GM12864 (cell line): ENCODE measurements around the gene ORMDL2.
"Not testable (repeated sequence)": the region's sequence is repeated elsewhere in the genome, so short reads cannot be mapped to it uniquely, and the experiment has no call there.

Source experiments
- DNase-seq: peaks from one replicate; pipeline ENCODE4 v3.0.0-alpha.2; 2011; ENCODE audit warnings: low read depth
- H3K4me3 ChIP-seq: 2 replicates; pipeline ENCODE4 v1.5.1; 2011; ENCODE audit warnings: mild to moderate bottlenecking, low read depth, low read length, control low read depth
- TF ChIP-seq, protein P1 (sequence below): IDR thresholded peaks from 2 replicates; pipeline ENCODE4 v1.5.1; 2011; ENCODE audit warnings: low read depth, mild to moderate bottlenecking, moderate library complexity, low read length, control low read depth, inconsistent platforms; ENCODE audit errors: missing control alignments

Gene ORMDL2

DNA sequence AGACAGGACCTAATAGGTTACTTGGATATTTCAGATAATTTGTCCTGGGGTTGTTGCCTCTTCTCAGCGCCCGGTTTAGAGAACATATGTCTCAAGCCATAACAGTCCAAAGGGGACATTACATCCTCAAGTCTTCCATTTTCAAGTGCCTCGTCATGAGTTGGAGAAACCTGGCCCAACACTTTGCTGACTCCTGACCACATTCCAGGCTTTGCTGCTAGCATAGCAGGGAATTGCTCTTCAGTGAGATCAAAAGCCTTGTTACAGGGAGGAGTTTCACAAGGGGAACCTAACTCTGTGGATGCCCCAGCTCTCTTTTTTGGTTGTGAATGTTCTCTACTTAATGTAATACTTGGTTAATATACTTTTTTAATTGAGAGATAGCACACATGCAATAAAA is 33.1 kb downstream of the ORMDL2 start:
- TF ChIP-seq, protein P1, sequence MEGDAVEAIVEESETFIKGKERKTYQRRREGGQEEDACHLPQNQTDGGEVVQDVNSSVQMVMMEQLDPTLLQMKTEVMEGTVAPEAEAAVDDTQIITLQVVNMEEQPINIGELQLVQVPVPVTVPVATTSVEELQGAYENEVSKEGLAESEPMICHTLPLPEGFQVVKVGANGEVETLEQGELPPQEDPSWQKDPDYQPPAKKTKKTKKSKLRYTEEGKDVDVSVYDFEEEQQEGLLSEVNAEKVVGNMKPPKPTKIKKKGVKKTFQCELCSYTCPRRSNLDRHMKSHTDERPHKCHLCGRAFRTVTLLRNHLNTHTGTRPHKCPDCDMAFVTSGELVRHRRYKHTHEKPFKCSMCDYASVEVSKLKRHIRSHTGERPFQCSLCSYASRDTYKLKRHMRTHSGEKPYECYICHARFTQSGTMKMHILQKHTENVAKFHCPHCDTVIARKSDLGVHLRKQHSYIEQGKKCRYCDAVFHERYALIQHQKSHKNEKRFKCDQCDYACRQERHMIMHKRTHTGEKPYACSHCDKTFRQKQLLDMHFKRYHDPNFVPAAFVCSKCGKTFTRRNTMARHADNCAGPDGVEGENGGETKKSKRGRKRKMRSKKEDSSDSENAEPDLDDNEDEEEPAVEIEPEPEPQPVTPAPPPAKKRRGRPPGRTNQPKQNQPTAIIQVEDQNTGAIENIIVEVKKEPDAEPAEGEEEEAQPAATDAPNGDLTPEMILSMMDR: no peak
- no peak overlapping the region for H3K4me3 ChIP-seq
- DNase-seq: no peak

DNA sequence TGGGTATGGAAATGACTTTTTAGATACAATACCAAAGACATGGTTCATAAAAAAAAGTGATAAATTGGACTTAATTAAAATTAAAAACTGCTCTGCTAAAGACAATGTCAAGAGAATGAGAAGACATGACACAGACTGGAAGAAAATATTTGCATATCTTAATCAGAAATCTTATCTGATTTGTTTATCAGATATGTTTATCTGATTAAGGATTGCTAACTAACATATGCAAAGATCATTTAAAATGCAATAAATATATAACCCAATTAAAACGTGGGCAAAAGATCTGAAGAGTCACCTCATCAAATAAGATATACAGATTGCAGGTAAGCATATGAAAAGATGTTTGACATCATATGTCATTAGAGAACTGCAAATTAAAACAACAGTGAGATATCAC is 34.9 kb downstream of the ORMDL2 start:
- no peak for DNase-seq
- TF ChIP-seq, protein P1: no peak
- H3K4me3 ChIP-seq: no peak overlapping the region

DNA sequence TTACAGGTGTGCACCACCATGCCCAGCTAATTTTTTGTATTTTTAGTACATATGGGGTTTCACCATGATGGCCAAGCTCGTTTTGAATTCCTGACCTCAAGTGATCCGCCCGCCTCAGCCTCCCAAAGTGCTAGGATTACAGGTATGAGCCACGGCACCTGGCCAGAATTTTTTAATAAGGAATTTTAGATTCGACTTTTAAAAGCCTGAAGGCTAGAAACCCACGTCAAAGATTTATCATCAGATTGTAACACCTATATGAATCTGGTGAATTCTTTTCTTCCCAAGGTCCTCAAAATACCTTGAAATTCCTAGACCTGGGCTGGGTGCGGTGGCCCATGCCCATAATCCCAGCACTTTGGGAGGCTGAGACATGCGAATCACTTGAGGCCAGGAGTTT is 43.6 kb downstream of the ORMDL2 start:
- TF ChIP-seq, protein P1: no peak
- no peak for DNase-seq
- no peak overlapping the region for H3K4me3 ChIP-seq

DNA sequence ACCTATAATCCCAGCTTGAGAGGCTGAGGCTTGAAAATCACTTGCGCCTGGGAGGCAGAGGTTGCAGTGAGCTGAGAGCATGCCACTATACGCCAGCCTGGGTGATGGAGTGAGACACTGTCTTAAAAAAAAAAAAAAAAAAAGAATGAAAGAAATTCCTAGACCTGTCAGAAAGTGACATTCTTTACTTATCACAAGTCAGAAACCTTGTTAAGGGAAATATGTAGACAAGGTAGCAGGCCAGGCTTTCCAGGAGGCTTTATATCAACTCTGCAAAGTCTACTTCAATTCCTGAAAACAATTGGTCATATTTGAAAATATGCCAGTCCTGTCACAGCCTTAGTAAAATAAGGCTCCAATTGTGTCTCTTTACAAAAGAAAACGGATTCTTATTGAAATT is 44.0 kb downstream of the ORMDL2 start:
- no peak for DNase-seq
- H3K4me3 ChIP-seq: no peak overlapping the region
- TF ChIP-seq, protein P1: no peak

DNA sequence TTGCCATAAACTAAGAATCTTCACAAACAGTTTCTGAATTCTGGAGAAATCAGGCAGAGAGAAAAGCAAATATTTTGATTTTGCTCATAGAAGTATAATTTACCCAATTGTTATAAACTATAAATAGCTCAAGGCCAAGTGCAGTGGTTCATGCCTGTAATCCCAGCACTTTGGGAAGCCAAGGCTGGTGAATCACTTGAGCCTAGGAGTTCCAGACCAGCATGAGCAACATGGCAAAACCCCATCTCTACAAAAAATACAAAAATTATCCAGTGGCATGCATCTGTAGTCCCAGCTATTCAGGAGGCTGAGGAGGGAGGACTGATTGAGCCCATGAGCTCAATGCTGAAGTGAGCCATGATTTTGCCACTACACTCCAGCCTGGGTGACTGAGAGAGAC is 44.4 kb downstream of the ORMDL2 start:
- TF ChIP-seq, protein P1: no peak
- no peak overlapping the region for H3K4me3 ChIP-seq
- no peak for DNase-seq

DNA sequence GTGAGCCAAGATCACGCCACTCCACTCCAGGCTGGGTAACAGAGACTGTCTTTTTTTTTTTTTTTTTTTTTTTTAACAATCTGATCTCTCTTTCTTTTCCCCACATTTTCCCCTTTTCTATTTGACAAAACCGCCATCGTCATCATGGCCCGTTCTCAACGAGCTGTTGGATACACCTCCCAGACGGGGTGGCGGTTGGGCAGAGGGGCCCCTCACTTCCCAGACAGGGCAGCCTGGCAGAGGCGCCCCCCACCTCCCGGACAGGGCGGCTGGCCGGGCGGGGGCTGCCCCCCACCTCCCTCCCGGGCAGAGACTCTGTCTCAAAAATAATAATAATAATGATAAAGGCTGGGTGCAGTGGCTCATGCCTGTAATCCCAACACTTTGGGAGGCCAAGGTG is 45.1 kb downstream of the ORMDL2 start:
- H3K4me3 ChIP-seq, DNase-seq: not testable (repeated sequence)

DNA sequence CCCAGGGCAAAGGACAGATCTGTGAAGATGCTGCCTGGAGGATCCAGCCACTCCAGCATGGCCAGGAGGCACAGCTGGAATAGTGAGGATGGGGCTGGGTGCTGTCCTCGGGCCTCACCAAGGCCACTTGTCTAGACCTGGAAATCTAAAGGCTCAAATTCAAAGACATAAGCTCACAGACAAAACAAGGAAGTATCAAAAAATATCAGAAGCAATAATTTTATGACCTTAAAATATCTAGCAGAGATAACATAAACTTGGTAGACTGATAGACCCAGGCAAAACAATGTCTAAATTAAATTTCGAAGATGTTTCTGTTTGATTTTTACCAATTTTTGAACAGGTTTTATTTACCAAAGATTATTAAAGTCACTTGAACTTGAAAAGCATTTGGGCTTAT is 47.5 kb downstream of the ORMDL2 start:
- TF ChIP-seq, protein P1: no peak
- no peak for DNase-seq
- H3K4me3 ChIP-seq: no peak overlapping the region

DNA sequence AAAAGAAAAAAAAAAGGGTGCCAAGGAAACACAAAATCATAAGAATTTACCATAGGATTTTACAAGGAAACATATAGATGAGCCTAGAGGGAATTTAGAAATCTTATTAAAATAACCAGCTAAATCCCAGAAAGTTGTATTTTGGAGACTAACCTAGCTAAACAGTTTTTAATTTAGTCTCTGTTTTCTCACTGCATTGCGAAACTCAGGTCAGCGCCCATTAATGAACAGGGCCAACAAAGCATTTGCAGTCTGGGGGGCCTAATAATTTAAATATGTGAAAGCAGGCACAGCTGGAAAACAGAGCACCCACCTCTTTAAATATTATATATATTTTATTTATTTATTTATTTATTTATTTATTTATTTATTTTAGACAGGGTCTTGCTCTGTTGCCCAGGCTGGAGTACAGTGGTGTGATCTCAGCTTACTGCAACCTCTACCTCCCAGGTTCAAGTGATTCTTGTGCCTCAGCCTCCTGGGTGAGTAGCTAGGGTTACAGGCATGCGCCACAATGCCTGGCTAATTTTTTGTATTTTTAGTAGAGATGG is 48.7 kb downstream of the ORMDL2 start:
- not testable (repeated sequence) for H3K4me3 ChIP-seq, DNase-seq
